Activated T-helper 1 cell treated with anti-CD3 and anti-CD28 coated beads, Interleukin-2, amount 50 U/mL, for 16 hours (primary cell): ENCODE measurements around the gene CADM4.

Source experiments
- DNase-seq, 2 donors: peaks; one replicate each; pipeline ENCODE4 v3.0.0-alpha.2; 2020; ENCODE audit warnings: low read depth in 1 of 2, low spot score in 1 of 2

The CADM4 gene

DNA sequence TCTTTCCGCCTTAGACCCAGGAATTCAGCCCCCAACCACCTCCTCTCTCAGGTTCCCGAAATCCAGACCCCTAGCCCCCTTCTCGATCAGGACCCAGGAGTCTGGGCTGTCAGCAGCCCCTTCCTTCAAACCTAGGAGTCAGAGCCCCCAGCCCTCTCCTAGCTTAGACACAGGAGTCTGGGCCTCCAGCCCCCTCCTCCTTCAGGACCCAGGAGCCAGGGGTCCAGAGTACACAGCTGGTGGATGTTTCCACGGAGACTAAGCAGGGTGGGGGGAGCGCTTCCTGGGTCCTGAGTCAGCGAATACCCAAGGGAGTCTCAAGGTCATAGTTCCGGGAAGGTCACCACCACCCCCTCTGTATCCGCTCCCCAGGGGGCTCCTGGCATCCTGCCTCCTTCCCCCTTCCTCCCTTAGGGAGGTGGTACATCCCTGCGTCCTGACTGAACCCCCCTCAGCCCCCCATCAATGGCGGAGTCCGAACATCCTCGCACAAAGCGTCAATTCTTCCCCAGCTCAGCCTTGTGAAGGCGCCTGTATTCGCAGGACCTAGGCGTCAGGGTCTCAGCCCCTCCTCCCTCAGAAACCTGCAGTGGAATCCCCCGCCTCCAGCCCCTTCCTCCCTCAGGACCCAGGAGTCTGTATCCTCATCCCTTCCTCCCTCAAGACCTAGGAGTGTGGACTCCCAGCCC is 4.6 kb downstream of the CADM4 start:
- DNase-seq = no peak

DNA sequence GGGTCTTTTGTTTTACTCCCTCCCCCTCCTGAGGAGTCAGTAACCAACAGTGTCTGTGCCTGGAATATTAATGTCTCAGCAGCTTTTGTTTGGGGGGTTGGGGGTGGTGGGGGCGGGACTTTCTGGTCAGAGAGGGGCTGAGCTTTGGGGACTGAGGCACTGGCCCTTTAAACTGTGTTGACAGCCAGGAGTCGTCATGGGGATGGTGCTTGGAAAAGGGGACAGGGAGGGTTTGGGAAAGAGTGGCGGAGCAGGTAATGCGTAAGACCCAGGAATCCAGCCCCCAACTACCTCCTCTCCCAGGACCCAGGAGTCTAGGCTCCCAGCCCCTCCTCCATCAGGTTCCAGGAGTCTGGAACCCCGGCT is 5.2 kb downstream of the CADM4 start:
- DNase-seq = no peak

DNA sequence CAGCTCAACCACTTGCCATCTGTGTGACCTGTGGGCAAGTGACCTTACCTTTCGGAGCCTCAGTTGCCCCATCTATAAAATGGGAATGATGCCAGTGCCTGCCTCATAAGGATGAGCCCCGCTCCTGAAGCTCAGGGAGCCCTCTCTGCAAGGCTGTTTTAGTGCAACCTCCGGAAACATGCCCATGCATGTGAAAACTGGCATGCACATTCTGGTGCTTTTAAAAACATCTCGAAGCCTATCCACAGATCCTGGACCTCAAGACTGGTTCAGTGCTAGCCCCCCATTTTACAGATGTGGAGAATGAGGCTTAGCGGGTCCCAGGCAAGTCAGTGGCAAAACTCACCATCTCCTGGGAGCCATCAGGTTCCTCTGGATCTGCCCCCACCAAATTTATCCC is 5.6 kb downstream of the CADM4 start:
- DNase-seq = no peak

DNA sequence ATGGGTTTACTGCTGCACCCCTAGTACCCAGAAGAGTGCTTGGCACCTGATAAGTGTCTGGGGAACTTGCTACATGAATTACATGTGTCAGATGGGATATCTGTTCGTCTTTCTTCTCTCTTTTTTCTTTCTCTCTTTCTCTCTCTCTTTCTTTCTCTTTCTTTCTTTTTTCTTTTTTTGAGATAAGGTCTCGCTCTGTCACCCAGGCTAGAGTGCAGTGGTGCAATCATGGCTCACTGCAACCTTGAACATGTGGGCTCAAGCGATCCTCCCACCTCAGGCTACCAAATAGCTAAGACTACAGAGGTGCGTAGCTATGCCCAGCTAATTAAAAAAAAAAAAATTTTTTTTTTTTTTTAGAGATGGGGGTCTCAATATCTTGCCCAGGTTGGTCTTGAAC is 6.1 kb downstream of the CADM4 start:
- DNase-seq = no peak

DNA sequence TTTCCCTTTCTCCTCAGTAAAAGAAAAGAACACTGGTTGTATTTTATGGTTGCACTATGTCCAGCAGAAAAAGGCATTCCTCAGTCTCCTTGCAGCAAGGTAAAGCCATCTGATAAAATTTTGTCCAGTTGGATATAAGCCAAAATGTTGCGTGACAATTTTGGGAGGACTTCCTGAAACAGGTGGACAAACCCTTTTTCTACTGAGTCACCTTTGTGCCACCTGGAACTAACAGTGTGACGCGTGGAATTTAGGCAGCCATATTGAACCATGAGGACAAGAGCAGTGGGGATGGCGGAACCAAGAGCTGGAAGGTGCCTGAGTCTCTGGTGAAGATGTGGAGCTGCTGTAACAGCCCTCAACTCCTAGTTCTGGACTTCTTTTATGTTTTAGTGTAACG is 8.2 kb downstream of the CADM4 start:
- no peak for DNase-seq

DNA sequence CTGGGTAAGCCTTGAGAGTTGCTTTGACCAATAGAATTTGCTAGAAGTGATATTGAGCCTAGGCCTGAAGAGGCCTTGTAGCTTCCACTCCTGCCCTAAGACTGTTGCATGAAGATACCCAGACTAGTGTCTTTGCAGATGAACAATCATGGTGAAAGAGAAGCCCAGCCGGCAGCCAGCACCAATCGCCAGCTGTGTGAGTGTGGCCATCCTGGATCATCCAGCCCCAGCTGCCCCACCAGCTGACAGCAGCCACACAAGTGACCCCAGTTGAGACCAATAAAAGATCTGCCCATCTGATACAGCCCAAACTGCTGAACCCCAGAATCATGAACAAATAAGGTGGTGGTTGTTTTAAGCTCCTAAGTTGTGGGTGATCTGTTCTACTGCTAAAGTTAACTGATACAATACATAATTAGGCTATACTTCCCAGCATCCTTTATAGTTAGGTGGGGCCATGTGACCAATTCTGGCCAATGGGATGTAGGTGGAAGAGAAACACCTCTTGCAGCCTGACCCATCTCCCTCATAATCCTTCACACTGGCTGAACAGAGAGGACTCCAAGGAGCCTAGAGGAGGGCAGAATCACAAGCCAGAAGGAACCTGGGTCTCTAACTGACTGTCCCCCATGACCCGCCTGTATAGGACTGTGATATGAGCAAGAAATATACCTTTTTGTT is 10.9 kb downstream of the CADM4 start:
- DNase-seq = no peak

DNA sequence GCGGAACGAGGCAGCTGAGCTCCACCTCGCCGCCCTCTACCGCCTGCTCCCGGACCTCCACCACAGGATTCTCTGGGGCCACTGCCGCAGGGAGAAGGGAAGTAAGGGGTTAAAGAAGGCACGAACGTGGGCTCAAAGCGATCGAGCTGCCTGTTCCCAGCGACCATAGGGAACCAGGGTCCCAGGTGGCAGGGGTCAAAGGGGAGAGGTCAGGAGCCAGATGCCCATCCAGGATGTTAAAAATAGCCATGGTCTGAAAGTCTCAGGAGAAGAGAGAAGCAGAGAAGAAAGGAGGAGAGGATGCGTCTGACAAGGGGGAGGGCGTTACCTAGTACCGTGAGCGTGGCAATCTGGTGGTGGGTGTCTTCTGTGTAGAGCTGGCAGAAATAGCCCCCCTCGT is 12.8 kb downstream of the CADM4 start:
- DNase-seq = no peak

DNA sequence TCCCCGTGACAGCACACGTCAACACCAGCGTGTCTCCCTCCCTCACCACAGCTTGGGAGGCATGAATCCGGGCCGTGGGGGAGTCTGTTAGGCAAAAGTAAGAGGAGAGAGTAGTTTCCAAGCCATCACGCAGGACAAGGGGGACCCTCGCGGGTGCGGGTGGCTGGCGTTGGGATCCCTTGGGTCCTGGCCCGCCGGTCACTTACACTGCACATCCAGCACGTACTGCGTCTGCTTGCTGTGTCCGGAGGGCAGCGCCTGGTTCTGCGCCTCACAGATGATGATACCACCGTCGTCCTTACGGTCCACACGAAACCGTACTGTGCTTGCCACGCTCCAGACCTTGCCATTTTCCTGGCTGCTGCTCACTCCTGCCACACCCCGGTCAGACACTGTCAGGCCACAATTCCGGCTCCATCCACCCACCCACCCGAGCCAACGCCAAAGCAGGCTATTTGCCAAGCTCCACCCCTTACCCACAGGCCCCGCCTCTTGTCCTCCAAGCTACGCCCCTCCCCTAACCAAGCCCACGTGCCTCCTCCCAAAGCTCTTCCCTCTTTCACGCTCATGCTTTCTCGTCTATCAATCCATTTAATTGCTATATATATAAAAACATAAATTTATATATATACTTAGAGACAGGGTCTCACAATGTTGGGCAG is 13.6 kb downstream of the CADM4 start:
- DNase-seq = no peak

DNA sequence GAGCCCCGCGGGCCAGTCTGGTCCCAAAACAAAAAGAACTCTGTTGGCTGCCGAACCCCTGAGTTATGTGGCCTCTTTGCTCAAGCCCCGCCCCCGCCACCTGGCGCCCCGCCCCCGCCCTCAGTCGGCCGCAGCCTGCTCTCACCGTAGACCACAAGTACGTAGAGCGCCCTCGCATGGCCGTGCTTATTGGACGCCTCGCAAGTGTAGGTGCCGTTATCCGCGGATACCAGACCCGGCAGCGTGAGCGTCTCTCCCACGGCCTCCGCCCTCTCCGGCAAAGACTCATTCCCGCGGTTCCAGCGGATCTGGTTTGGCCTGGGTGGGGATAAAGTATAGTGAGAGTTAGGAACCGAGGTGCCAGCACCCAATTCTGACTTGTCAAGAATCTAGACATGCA is 14.7 kb downstream of the CADM4 start:
- peak; percentile 71 to 74 for DNase-seq

DNA sequence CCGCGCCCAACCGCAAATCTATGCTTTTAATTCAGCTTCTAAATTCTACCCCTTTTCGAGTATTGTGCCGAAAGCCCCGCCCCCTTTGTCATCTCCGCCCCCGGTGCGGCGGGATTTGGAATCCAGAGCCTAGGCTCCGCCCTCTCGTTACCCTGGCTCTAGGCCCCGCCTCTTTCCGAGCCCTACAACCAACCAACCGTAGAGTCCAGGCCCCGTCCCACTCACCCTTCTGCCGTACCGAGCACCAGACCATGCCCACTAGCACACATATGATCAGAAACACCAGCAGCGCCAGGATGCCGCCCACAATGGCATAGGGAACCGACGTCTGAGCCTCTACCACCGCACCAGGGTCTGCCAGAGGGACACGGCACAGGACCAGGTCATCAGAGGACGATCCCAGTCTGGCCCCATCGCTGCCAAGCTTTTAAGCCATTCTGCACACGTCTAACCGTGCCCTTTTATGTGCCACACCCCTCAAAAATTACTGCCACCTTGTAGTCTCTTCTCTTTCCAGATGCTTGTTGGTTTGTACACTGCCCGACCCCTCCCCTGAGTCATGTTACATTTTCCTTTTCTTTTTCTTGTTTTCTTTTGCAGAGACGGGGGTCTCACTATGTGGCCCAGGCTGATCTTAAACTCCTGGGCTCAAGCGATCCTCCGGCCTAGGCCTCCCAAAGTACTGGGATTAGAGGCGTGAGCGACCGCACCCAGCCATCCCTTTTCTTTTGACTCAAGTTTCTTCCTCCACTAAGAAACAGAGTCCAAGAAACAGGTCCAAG is 15.6 kb downstream of the CADM4 start:
- no peak for DNase-seq

DNA sequence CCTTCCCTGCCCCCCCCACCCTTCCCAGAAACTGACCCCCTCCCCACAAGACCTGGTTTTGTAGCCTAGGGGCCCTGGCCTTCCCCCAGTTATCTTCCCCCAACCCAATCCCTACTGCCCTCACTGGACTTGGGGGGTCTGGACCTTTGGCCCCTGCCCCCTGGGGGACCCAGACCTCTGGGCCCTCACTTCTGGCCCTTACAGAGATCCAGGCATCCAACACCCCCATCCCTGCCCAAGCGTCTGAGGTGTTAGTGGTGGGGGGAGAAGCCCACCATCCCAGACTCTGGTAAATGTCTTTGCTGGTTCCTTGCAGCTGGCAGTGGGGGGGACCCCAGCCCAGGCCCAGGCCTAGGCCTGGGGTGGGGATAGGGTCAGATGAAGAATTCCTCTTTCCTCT is 16.7 kb downstream of the CADM4 start:
- no peak for DNase-seq

DNA sequence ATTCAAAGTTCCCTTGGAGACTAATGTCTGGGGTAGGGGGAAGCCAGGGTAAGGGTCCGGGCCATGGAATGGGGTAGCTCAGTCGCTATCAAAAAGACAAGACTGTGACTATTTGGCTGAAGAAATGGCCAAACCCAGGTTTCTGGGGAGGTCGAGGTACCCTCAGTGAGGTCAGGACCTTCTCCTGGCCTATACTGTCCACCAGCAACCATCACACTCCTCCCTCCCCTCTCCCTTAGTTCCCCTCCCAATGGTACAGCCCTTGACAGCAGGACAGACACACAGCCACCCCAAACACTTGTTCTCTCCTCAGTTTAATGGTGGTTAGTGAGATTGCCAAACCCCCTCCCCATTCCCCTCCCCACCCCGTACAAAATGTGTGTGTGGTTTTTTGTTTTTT is 17.6 kb downstream of the CADM4 start:
- DNase-seq = no peak

DNA sequence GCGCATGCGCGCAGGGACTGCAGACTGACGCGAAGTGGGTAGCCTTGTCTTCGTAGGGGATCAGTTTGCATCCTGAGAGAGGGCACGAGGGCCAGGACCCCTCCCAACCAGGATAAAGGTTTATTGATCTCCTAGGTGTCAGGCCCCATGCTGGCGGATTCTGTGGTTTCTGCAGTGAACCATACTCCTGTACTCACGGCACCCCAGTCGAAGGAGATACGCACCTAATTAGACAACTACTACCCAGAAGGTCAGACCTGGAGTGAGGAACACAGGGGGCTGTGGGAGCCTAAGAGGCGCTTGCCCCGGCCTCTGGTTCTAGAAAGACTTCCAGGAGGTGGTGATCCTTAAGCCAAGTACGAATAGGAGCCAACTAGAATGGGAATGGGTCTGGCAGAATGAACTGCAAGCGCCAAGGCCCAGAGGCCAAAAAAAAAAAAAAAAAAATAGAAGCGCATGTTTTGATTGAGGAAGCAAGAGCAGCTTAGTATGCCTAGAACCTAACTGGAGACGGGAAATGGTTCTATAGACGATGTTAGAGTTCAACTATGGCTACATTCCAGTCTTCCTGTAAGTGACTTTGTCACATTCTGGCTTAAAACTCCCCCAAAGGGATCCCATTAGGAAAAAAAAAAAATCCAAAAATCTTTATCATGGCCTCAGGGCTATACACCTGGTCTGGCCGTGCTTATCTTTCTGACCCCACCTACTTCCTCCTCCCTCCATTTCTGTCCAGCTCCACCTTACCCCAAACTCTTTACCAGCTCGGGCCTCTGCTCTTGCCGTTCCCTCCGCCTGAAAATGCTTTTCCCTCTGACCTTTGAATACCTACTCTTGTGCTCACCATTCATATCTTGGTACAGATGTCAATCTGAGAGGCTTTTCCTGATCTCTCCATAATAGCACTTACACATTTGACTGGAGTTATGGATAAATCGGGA is 19.3 kb downstream of the CADM4 start:
- DNase-seq = peak; percentile 62 to 72

DNA sequence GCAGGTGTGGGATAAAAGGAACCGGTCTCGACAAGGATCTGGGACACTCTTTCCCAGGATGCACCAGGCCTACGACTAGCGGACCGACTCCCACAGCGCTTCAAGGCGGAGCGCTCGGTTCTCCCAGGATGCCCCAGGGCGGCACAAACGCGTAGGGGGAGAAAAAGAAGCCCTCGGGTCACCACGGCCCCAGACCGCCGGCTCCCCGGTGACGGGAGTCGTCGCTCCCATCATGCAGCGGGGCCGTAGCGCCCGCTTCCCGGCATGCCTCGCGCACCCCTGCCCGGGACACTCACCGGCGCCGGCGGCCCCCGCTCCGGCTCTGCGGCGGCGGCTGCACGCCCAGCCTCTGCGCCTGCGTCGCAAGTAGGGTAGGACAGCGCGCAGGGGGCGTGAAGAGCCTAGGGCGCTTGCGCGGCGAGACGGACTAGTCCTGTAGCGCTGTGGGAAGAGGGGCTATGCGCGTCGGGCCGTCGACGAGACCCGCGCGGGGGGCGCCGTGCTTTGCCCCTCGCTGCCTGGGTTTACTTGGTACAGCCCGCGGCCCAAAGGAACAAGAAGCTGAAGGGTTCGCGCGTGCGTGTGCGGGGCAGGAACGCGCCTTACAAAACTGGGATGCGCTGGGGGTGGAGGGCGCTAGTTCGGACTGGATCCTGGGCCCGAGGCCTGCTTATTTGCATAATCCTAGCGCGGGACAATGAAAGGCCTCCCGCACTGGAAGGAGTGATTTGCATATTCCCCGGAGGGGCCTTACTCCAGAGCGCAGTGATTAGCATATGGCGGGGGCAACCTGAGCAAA is 20.2 kb downstream of the CADM4 start, which contains the start of gene ZNF428:
Gene ZNF428, minus strand, starts transcription at position 368 of the 799 bp plus-strand sequence. CDS start 5,325 bp downstream, outside the sequence.
- DNase-seq = peak; percentile 61 to 81

DNA sequence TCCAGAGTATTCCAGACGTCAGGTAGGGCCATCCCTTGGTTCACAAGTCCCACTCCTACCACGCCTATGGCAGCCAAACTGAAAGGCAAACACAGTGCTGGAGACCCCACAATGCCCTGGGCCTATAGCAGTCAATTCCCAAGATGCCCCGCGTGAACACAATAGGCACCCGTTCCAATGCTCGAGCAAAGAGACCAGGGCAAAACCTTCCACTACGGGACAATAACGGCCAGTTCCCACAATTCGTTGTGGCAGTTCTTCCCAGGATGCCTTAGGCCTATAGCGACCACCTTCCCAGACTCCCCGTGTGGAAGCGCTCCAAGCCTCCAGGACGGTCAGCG is 20.8 kb downstream of the CADM4 start:
- DNase-seq = peak in 1 of 2 donors; percentile 17

DNA sequence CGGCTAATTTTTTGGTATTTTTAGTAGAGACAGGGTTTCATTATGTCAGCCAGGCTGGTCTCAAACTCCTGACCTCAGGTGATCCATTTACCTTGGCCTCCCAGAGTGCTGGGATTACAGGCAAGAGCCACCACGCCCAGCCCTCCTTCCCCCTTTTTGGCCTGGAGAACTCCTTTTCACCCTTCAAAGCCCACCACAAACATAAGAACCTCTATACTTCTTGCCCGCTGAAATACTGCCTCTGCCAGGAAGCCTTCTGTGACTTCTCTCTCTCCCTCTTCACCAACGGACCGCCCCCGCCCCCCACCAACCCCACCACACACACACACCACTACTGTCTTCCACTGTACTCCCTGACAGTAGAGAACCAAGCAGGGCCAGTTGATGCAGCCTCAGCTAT is 22.7 kb downstream of the CADM4 start:
- no peak for DNase-seq

DNA sequence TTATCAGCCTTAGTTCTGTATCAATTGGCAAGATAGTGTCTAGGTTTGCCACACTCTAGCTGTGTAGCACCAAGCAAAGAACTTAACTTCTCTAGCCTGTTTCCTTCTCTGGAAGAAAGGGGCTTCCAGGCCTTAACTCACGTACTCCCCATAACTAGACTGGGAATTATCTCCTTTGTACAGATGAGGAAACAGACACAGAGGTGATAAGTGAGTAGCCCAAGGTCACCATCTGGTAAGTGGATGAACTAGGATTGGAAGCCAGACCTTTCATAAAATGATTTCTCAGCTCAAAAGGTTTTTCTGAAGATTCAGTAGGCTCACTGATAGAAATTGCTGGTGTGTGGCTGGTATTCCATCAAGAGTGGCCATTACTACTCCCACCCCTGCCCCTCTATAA is 23.3 kb downstream of the CADM4 start:
- no peak for DNase-seq

DNA sequence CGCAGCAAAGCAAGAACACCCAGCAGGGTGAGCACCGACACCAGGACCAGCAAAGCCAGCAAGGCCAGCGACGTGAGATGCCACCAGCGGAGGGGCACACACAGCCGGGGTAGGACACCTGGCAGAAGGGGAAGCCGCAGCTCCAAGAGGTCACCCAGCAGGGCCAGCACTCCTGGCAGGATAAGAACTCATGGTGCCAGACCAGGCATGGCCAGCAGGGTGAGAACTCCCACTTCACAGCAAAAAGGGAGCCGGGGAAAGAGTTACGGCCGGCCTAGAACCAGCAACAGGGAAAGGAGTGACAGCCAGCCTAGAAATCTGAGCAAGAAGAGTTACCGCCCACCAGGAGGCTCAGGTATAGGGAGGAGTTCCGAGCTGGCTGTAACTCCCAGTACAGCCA is 27.3 kb downstream of the CADM4 start:
- no peak for DNase-seq

DNA sequence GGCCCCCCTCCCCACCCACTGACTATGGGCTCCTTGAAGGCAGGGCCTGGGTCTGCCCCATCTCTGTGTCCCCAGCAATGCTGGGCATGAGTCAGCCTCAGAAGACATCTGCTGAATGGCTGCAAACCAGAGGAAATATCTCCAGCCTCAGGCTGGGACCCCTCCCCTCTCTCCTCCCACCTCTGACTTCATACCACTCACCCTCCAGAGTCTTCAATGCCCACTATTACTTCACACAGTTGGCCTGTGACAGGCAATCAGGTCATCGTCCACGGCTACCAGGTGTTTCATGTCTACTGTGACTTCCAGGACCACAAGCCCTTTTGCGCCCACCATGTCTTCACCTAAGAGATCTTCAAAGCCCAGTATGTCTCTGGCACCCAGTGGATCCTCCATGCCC is 27.9 kb downstream of the CADM4 start, which contains the start of gene SRRM5:
Gene SRRM5, plus strand, starts transcription at position 301 of the 400 bp plus-strand sequence. Its CDS starts 34 bp downstream, at position 335.
- no peak for DNase-seq

DNA sequence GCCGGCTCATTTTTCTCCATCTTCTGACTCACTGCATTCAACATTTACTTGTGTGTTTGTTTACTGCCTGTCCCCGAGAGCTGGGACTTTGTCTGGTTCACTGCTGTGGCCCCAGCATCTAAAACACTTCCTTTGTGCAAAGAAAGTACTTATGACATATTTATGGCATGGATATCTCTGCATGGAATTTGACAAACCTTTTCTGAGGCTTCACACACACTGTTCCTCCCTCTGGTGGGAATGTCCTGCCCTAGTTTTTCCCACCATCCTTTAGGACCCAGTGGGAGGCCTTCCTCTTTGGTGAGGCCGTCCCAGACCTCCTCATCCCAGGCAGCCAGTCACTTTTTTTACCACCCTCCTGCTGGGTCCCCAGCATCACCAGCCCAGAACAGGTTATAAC is 29.2 kb downstream of the CADM4 start:
- no peak for DNase-seq
